CD8-positive, alpha-beta memory T cell (primary cell): ENCODE measurements around the gene NOC2L. TPM values are rescaled to one million over a fixed set of nuclear protein-coding genes. Genes with fewer than 3 reads are reported as not detected.

Experiments used
- CTCF ChIA-PET: fragments of 350-600 bp; sonication (Branson Sonifier 250); formaldehyde crosslinking; loops from one replicate; lab custom pipeline; 2021; ENCODE audit warnings: antibody characterized with exemption; lab: Charles Lee
- POLR2A ChIA-PET: fragments of 350-600 bp; sonication (Branson Sonifier 250); formaldehyde crosslinking; loops from one replicate; lab custom pipeline; 2021; ENCODE audit warnings: antibody characterized with exemption; lab: Charles Lee
- DNase-seq, 5 donors: peaks; one replicate each; pipeline versions ENCODE4 v3.0.0 to v3.0.0-alpha.2; 2020 to 2022; ENCODE audit warnings: mixed read lengths in 1 of 5
- H3K27ac ChIP-seq: one replicate; pipeline ENCODE4 v1.7.0; 2013; ENCODE audit warnings: low read depth, mild to moderate bottlenecking, low read length, moderate library complexity
- H3K27me3 ChIP-seq: 2 replicates; pipeline ENCODE4 v1.7.0; 2013; ENCODE audit warnings: low read length, mild to moderate bottlenecking; ENCODE audit not compliant: insufficient read depth, poor library complexity, severe bottlenecking
- H3K36me3 ChIP-seq: 2 replicates; pipeline ENCODE4 v1.7.0; 2013; ENCODE audit warnings: mild to moderate bottlenecking, low read length, moderate library complexity; ENCODE audit not compliant: insufficient read depth
- H3K4me1 ChIP-seq: 2 replicates; pipeline ENCODE4 v1.7.0; 2013; ENCODE audit warnings: mild to moderate bottlenecking, low read length, moderate library complexity; ENCODE audit not compliant: insufficient read depth
- H3K4me3 ChIP-seq: 2 replicates; pipeline ENCODE4 v1.7.0; 2013; ENCODE audit warnings: mild to moderate bottlenecking, low read length
- H3K9me3 ChIP-seq: 2 replicates; pipeline ENCODE4 v1.7.0; 2013; ENCODE audit warnings: mild to moderate bottlenecking, low read length
- H3K27ac Mint-ChIP-seq, 8 donors: one replicate each; pipeline ENCODE4 v1.8.0; 2020 to 2021; ENCODE audit warnings: mixed read lengths in 8 of 8, mild to moderate bottlenecking in 6 of 8, inconsistent platforms in 3 of 8, moderate library complexity in 3 of 8
- H3K27me3 Mint-ChIP-seq, 2 donors: one replicate each; pipeline ENCODE4 v1.8.0; 2020 to 2021; ENCODE audit warnings: mixed read lengths in 2 of 2, mild to moderate bottlenecking in 1 of 2, moderate library complexity in 1 of 2
- H3K36me3 Mint-ChIP-seq, 3 donors: one replicate each; pipeline ENCODE4 v1.8.0; 2020 to 2021; ENCODE audit warnings: mixed read lengths in 3 of 3, inconsistent platforms in 1 of 3, mild to moderate bottlenecking in 1 of 3
- H3K4me1 Mint-ChIP-seq, 3 donors: one replicate each; pipeline ENCODE4 v1.8.0; 2020 to 2021; ENCODE audit warnings: mixed read lengths in 3 of 3, inconsistent platforms in 1 of 3, mild to moderate bottlenecking in 1 of 3
- H3K4me3 Mint-ChIP-seq, 7 donors: one replicate each; pipeline ENCODE4 v1.8.0; 2020 to 2021; ENCODE audit warnings: mixed read lengths in 7 of 7, mild to moderate bottlenecking in 6 of 7, moderate library complexity in 4 of 7, inconsistent platforms in 2 of 7
- H3K9me3 Mint-ChIP-seq, 5 donors: one replicate each; pipeline ENCODE4 v1.8.0; 2020 to 2022; ENCODE audit warnings: mixed read lengths in 5 of 5, mild to moderate bottlenecking in 3 of 5, moderate library complexity in 2 of 5, inconsistent platforms in 1 of 5
- polyA plus RNA-seq: library from polyadenylated mRNA; unstranded; fragments of 300-500 nt; fragmentation: Illumina TruSeq; gene quantifications from one replicate; pipeline ENCODE4 v1.2.3, GENCODE V29; 2021
- total RNA-seq, 2 experiments: library from RNA; stranded (reverse); gene quantifications; one replicate each; pipeline ENCODE4 v1.2.3, GENCODE V29; 2021

The NOC2L gene
- total and polyA plus RNA-seq, 3 experiments from 2014 or later: 72.3 to 187 (median 175) TPM

DNA sequence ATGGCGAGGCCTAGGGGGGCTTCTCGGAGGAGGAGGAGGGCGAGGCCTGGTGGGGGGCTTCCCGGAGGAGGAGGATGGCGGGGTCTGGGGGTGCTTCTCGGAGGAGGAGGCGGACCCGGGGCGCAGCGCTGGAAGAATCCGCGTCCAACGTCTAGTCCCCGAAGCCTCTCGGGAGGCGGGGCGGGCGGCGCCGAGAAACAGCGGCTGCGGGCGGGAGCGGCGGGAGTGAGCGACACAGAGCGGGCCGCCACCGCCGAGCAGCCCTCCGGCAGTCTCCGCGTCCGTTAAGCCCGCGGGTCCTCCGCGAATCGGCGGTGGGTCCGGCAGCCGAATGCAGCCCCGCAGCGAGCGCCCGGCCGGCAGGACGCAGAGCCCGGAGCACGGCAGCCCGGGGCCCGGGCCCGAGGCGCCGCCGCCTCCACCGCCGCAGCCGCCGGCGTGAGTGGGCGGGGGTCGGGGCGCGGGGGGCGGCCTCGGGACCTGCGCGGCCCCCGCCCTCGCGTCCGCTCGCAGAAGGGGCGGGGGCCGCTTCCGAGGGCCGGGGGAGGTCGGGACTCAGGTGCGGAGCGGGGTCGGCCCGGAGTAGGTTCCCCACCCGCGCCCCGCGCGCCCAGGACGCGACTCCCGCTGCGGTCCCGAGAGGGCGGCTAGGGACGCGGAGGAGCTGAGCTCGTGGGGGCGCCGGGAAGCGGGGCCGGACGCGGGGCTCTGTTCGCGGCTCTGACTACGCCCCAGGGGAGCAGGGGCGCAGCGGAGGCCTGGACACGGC, 1.5 kb upstream of the NOC2L start, which contains the start of gene KLHL17:
Gene KLHL17 (plus strand): TSS at position 222 of the 769 bp plus-strand sequence. CDS start 110 bp downstream, at position 332.
- Mint-ChIP-seq H3K36me3 (peaks cover 0 to 38% (median 3%) of the 10 kb centered on the region in 3 donors), H3K9me3 (no peaks in the 10 kb centered on the region), H3K4me3 (peak within 1 kb of the TSS; percentile 88 to 94 (median 90)), H3K27ac (peak within 1 kb of the TSS in 7 of 8 donors; percentile 64 to 94 (median 78)), H3K4me1 (peaks cover 13 to 24% (median 21%) of the 10 kb centered on the region in 3 donors), H3K27me3 (peaks cover 0 to 2% of the 10 kb centered on the region in 2 donors)
- no peaks in the 10 kb centered on the region for H3K9me3 ChIP-seq
- no peaks in the 10 kb centered on the region for H3K27me3 ChIP-seq
- H3K36me3 ChIP-seq: peaks cover 13% of the 10 kb centered on the region
- peaks cover 28% of the 10 kb centered on the region for H3K4me1 ChIP-seq
- peak; percentile 65 to 80 (median 72) for DNase-seq
- H3K4me3 ChIP-seq: peak within 1 kb of the TSS; percentile 99
- ChIA-PET POLR2A (no interaction called here), CTCF (no interaction called here)
- peak within 1 kb of the TSS; percentile 59 for H3K27ac ChIP-seq

DNA sequence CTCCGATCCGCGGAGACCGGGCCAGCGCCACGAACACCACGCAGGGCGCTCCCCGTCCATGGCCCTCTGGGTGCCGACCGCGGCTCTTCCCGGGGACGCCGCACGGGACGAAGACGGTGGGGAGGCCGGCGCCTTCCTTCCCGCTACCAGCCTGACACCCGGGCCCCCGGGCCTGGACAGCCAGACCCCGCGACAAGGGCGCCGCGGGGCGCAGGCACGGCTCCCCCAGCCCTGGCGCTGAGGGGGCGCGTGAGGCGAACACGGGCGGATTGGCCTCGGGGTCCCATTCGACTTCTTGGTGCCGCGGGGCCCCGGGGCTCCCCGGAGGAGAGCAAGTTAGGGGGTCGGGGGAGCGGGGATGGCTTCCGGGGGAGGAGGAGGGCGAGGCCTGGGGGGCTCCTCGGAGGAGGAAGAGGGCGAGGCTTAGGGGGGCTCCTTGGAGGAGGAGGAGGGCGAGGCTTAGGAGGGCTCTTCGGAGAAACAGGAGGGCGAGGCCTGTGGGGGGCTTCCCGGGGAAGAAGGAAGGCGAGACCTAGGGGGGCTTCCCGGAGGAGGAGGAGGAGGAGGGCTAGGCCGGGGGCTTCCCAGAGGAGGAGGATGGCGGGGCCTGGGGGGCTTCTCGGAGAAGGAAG, 791 bp upstream of the NOC2L start:
- Histone ChIP-seq H3K9me3 (no peaks in the 10 kb centered on the region), H3K36me3 (peaks cover 20% of the 10 kb centered on the region), H3K27ac (peak overlapping the region; percentile 59), H3K27me3 (no peaks in the 10 kb centered on the region), H3K4me1 (peaks cover 28% of the 10 kb centered on the region), H3K4me3 (peak overlapping the region; percentile 99)
- CTCF ChIA-PET: interaction anchor here (0.6 to 1.3 kb wide), 2 partner anchors 16 to 55 kb away, joined by 3 to 5 read pairs; no protein-coding TSS in a partner anchor
- Mint-ChIP-seq H3K27me3 (peaks cover 0 to 2% of the 10 kb centered on the region in 2 donors), H3K27ac (peak overlapping the region in 7 of 8 donors; percentile 64 to 94 (median 78)), H3K9me3 (no peaks in the 10 kb centered on the region), H3K36me3 (peaks cover 5 to 43% (median 9%) of the 10 kb centered on the region in 3 donors), H3K4me3 (peak overlapping the region; percentile 88 to 94 (median 90)), H3K4me1 (peaks cover 18 to 29% (median 21%) of the 10 kb centered on the region in 3 donors)
- POLR2A ChIA-PET: interaction anchor here (1.1 kb wide), 1 partner anchor 55 kb away, joined by 3 read pairs; no protein-coding TSS in a partner anchor
- DNase-seq: no peak

DNA sequence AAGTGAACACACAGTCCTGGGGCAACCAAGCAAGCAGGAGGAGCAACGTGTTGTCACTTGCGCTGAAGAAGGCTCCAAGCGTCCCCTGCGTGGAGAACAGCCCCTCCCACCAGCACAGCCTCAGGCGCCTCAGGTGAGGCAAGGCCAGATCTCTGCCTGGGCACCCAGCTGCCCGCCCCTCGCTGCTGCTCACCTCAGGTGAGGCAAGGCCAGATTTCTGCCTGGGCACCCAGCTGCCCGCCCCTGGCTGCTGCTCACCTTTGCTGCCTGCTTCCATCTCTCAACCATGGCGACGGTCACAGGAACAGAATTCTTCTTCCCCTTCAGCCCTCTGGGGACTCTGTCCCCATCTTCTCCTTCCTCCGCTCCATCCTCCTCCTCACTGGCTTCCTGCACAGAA, 2.4 kb downstream of the NOC2L start:
- peaks cover 18 to 25% (median 18%) of the 10 kb centered on the region in 3 donors for H3K4me1 Mint-ChIP-seq
- H3K36me3 Mint-ChIP-seq: peaks cover 5 to 63% (median 9%) of the 10 kb centered on the region in 3 donors
- DNase-seq: no peak
- H3K27me3 Mint-ChIP-seq: peaks cover 0 to 2% of the 10 kb centered on the region in 2 donors
- H3K27me3 ChIP-seq: no peaks in the 10 kb centered on the region
- CTCF ChIA-PET: no interaction called here
- no peak overlapping the region for H3K27ac Mint-ChIP-seq
- H3K4me3 Mint-ChIP-seq: peak overlapping the region in 1 of 7 donors; percentile 11
- POLR2A ChIA-PET: no interaction called here
- H3K4me3 ChIP-seq: no peak overlapping the region
- no peak overlapping the region for H3K27ac ChIP-seq
- H3K4me1 ChIP-seq: peaks cover 26% of the 10 kb centered on the region
- H3K36me3 ChIP-seq: peaks cover 42% of the 10 kb centered on the region
- no peaks in the 10 kb centered on the region for H3K9me3 Mint-ChIP-seq
- H3K9me3 ChIP-seq: no peaks in the 10 kb centered on the region

DNA sequence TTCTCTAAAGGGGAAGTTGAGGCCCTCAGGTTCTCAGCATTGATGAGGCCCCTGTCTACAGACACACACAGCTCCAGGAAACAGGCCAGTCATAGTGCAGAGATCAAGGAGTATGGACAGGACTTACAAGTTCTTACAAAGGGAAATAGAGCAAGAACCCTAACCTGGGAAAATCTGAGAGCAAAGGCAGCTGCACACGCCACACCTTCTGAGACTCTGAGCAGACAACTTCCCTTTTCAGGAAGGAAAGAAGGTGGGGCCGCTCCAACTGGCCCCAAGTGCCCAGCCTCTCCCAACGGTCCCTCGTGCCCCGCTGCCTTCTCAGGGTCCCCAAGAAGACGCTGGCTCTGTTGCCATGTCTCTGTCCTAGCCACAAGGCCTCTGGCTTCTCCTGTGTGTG, 3.6 kb downstream of the NOC2L start:
- Mint-ChIP-seq H3K27ac (no peak overlapping the region), H3K4me1 (peaks cover 18 to 25% (median 18%) of the 10 kb centered on the region in 3 donors), H3K9me3 (no peaks in the 10 kb centered on the region), H3K36me3 (peaks cover 11 to 74% (median 13%) of the 10 kb centered on the region in 3 donors), H3K27me3 (peaks cover 0 to 2% of the 10 kb centered on the region in 2 donors), H3K4me3 (peak overlapping the region in 2 of 7 donors; percentile 23 to 45)
- peaks cover 21% of the 10 kb centered on the region for H3K4me1 ChIP-seq
- no peaks in the 10 kb centered on the region for H3K9me3 ChIP-seq
- no peak overlapping the region for H3K4me3 ChIP-seq
- H3K27ac ChIP-seq: no peak overlapping the region
- no peak for DNase-seq
- ChIA-PET POLR2A (interaction anchor here (1.3 kb wide), 1 partner anchor 14 kb away, joined by 8 read pairs; no protein-coding TSS in a partner anchor), CTCF (no interaction called here)
- H3K36me3 ChIP-seq: peaks cover 52% of the 10 kb centered on the region
- no peaks in the 10 kb centered on the region for H3K27me3 ChIP-seq

DNA sequence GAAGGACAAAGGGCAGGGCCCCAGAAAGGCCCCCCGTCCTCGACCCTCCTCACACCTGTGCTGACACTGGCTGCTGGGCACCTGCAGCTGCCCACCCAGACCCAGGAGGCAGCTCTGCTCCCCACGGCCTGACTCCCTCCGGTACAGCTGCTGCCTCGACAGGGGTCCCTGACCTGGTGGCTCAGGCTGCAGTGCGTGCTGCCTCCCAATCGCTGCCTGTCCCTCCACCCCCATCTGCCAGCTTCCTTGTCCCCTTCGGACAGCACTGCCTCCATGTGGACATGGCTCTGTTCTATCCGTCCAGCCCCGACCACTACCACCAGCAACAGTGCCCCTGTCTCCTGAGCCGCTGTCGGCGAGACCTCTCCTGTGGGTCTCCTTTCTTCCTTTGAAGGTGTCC, 4.1 kb downstream of the NOC2L start:
- H3K4me3 ChIP-seq: no peak overlapping the region
- peaks cover 18 to 25% (median 18%) of the 10 kb centered on the region in 3 donors for H3K4me1 Mint-ChIP-seq
- no peak for DNase-seq
- H3K9me3 Mint-ChIP-seq: no peaks in the 10 kb centered on the region
- H3K36me3 Mint-ChIP-seq: peaks cover 13 to 79% (median 16%) of the 10 kb centered on the region in 3 donors
- peak overlapping the region in 1 of 8 donors; percentile 58 for H3K27ac Mint-ChIP-seq
- no peak overlapping the region for H3K27ac ChIP-seq
- H3K9me3 ChIP-seq: no peaks in the 10 kb centered on the region
- H3K4me3 Mint-ChIP-seq: peak overlapping the region in 2 of 7 donors; percentile 23 to 45
- H3K27me3 ChIP-seq: no peaks in the 10 kb centered on the region
- peaks cover 58% of the 10 kb centered on the region for H3K36me3 ChIP-seq
- H3K27me3 Mint-ChIP-seq: peaks cover 0 to 2% of the 10 kb centered on the region in 2 donors
- ChIA-PET CTCF (no interaction called here), POLR2A (interaction anchor here (1.3 kb wide), 1 partner anchor 13 kb away, joined by 8 read pairs; no protein-coding TSS in a partner anchor)
- H3K4me1 ChIP-seq: peaks cover 18% of the 10 kb centered on the region

DNA sequence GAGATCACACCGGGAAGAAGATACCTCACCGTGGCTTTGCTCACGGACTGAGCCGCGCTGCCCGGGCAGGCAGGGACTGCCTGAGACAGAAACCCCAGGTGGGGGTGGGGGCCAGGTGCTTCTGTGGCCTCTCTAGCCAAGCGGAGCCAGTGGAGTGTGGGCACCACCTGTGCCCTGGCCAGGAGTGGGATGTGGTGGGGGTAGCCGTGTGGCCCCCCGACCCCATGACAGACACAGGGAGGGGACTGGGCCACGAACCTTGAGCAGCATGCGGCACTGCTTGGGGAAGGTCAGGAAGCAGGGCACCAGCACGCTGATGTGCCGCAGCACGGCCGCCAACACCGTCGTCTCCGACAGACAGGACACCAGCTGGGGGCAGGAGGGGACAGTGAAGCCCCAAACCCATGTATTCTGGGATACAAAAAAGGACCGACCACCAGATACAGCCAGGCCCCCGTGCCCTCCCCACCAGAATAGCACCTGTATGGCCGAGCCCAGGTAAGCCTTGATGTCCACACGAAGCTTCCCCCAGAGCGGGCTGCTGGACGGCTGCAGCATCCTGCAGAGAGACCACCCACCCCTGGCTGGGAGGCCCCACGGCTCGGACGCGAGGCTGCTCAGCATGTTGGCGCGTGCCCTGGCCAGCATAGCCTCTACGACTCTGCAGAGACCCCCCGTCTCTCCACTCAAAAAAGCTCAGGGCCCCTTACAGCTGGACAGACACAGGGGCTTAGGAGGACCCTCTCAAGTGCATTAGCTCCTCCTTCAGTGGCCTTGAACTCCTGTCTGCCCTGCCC, 5.3 kb downstream of the NOC2L start:
- Mint-ChIP-seq H3K27me3 (peaks cover 0 to 2% of the 10 kb centered on the region in 2 donors), H3K4me1 (peaks cover 18 to 21% (median 18%) of the 10 kb centered on the region in 3 donors), H3K36me3 (peaks cover 13 to 90% (median 20%) of the 10 kb centered on the region in 3 donors), H3K9me3 (no peaks in the 10 kb centered on the region), H3K27ac (no peak overlapping the region), H3K4me3 (peak overlapping the region in 1 of 7 donors; percentile 27)
- no peak for DNase-seq
- Histone ChIP-seq H3K36me3 (peaks cover 65% of the 10 kb centered on the region), H3K9me3 (no peaks in the 10 kb centered on the region), H3K27me3 (no peaks in the 10 kb centered on the region), H3K27ac (no peak overlapping the region), H3K4me3 (no peak overlapping the region), H3K4me1 (peaks cover 17% of the 10 kb centered on the region)
- CTCF ChIA-PET: no interaction called here
- POLR2A ChIA-PET: interaction anchor here (1.3 kb wide), 1 partner anchor 12 kb away, joined by 8 read pairs; no protein-coding TSS in a partner anchor

DNA sequence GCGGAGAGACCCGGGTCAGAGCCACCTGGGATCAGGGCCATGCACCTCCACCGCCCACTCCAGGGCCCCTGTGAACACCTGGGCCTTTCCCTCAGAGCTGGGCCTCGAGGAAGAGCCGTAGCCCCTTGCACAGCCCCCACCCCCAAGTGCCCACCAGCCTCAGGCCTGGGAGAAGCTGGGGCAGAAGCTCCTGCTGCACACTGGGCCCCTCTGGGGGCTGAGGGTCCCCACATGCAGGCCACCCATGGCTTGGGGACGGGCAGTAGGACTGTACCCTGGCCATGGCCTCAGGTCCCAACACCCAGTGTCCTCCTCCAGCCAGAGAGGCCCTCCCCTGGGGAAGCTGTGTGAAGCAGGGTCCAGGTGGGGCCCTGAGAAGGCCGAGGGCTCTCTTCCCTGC, 6.5 kb downstream of the NOC2L start:
- no peaks in the 10 kb centered on the region for H3K9me3 Mint-ChIP-seq
- H3K4me1 ChIP-seq: peaks cover 6% of the 10 kb centered on the region
- H3K36me3 Mint-ChIP-seq: peaks cover 13 to 93% (median 19%) of the 10 kb centered on the region in 3 donors
- no peak overlapping the region for H3K4me3 ChIP-seq
- peaks cover 0 to under 1% of the 10 kb centered on the region in 2 donors for H3K27me3 Mint-ChIP-seq
- H3K27ac ChIP-seq: no peak overlapping the region
- ChIA-PET CTCF (interaction anchor here (1.1 kb wide), 1 partner anchor 11 kb away, joined by 4 read pairs; no protein-coding TSS in a partner anchor), POLR2A (no interaction called here)
- peaks cover 65% of the 10 kb centered on the region for H3K36me3 ChIP-seq
- no peak overlapping the region for H3K27ac Mint-ChIP-seq
- peaks cover 9 to 13% (median 9%) of the 10 kb centered on the region in 3 donors for H3K4me1 Mint-ChIP-seq
- H3K4me3 Mint-ChIP-seq: no peak overlapping the region
- no peaks in the 10 kb centered on the region for H3K27me3 ChIP-seq
- H3K9me3 ChIP-seq: no peaks in the 10 kb centered on the region
- no peak for DNase-seq
